ELR (cell line): Measurements from ENCODE around the gene C2CD2L.
"Not testable (repeated sequence)": the region's sequence is repeated elsewhere in the genome, so short reads cannot be mapped to it uniquely, and the experiment has no call there.

Experiments
- DNase-seq: peaks from one replicate; pipeline ENCODE4 v3.0.0-alpha.2; 2015; ENCODE audit warnings: low read depth

Gene C2CD2L

GRCh38 chr11:119115484-119116234 is 8.5 kb downstream of the C2CD2L start:
- no peak for DNase-seq

DNA sequence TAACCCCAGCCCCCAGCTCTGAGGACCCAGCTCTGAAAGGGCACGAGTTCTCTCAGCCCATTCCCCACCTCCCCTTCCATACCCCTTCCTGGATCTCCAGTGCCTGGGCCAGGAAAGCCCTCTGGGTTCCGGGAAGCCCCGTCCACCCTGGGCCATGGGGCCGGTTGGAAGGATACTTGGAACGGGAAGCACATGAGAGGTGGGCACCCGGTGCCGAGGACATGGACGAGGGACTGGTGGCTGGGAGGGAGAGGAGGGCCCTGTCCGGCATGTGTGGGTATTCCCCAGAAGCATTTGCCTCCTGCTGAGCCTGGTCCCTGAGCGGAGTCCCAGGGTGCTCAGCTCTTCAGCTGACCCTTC is 9.1 kb downstream of the C2CD2L start:
- DNase-seq, result no peak

GRCh38 chr11:119116601-119117000 is 9.5 kb downstream of the C2CD2L start:
- DNase-seq, result no peak

GRCh38 chr11:119117004-119117706 is 10.0 kb downstream of the C2CD2L start:
- DNase-seq, result no peak

- DNase-seq, result no peak
Observed at GRCh38 chr11:119118227-119118626, 11.1 kb downstream of the C2CD2L start.

DNA sequence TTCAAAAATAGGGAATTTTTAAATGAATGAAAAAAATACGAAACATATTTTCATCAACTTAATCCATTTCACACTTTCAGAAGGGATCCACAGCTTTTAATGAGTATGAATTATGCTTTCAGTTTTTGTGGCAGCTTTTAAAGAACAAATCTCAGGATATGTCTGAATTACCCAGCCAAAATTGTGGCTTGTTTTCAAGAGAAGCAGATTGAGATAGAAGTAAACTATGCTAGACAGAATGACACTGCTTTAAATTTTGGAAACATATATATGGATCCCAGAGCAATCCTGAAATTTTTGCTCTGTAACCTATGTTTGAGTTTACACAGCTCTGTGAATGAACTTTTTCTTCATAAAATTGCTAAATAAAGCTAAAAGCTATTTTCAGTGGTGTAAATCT is 11.8 kb downstream of the C2CD2L start:
- no peak for DNase-seq

DNA sequence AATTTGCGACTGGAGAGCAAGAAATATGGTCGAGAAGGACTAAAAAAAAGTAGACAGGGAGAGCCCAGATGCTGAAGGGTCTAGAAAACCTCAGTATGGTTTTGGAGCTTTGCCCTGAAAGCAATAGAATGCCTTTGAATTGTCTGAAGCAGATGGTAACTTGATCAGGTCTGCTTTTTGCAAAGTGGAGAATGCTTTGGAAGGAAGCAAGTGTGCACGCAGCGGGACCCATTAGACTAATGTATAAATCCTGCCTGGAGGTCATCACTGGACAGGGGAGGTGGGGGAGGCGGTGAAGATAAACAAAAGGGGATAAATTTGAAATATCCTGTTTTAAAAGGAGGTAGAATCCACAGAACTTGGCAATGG is 13.5 kb downstream of the C2CD2L start:
- DNase-seq, result peak; percentile 41

- DNase-seq, result peak; percentile 99
Observed at GRCh38 chr11:119121008-119121810, 14.1 kb downstream of the C2CD2L start, which contains the start of gene HINFP. Gene HINFP, plus strand, starts transcription at chr11:119121580. Its CDS starts 5,365 bp downstream, at chr11:119126945.

GRCh38 chr11:119121811-119122124 is 14.6 kb downstream of the C2CD2L start:
- DNase-seq, result no peak

DNA sequence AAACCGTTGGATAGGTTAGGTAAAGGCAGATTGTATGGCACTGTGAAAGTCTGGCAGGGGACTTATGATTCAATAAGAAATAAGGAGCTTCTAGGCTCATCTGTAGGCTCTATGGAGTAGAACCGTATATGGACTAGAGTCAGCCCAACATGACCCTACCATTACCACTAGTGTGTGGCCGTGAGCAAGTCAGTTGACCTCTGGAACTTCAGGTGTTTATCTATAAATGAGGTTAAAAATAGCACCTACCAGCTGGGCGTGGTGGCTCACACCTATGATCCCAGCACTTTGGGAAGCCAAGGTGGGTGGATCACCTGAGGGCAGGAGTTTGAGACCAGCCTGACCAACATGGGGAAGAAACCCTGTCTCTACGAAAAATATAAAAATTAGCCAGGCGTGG is 18.7 kb downstream of the C2CD2L start:
- DNase-seq, result no peak

DNA sequence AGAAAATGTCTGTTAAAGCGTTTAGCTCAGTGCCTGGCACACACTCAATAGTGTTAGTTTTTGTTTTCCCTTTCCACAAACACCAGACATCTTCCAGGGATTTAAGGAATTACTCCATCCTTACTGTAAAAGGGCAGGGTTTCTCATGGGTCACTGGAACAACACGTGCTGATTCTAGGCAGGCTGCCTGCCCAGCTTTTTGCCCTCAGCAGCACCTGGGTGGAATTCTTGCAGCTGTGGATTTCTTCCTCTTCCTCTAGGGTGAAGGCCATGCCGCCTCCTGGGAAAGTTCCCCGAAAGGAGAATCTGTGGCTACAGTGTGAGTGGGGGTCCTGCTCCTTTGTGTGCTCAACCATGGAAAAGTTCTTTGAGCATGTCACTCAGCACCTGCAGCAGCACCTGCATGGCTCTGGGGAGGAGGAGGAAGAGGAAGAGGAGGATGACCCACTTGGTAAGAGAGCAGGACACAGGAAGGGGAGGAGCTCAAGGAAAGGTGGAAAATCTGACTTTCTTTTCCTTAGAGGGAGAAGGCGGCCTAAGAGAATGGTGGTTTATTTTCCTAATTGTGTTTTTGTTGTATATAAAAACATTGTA is 19.6 kb downstream of the C2CD2L start:
- no peak for DNase-seq

- DNase-seq, result peak; percentile 46
Observed at GRCh38 chr11:119130662-119131061, 23.5 kb downstream of the C2CD2L start.

DNA sequence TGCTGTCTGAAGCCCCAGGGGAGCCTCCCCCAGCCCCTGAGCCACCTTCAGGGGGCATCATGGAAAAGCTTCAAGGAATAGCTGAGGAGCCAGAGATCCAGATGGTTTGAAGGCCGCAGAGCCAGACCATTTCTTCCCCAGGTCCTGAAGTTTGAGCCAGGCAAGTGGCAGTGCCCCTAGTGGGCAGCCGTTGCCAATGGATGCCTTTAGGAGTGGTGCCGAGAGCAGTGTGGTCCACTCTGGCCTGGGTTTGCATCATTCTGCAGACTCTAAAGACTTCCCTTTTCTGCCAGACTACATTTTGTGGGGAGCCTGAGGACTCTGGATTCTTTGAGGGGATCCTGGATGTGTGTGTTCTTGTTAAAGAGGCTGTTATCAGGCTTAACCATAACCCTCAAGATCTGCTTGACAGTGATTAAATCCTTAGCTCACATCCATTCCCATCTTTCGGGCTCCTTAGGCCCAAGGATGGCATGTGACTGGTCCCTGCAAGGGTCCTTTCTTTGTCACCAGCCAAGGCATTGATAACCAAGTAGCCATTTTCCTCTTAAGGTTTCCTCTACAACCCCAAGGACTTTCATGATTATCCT is 27.3 kb downstream of the C2CD2L start:
- peak; percentile 35 for DNase-seq

- not testable (repeated sequence) for DNase-seq
Observed at GRCh38 chr11:119139276-119139675, 32.1 kb downstream of the C2CD2L start.

DNA sequence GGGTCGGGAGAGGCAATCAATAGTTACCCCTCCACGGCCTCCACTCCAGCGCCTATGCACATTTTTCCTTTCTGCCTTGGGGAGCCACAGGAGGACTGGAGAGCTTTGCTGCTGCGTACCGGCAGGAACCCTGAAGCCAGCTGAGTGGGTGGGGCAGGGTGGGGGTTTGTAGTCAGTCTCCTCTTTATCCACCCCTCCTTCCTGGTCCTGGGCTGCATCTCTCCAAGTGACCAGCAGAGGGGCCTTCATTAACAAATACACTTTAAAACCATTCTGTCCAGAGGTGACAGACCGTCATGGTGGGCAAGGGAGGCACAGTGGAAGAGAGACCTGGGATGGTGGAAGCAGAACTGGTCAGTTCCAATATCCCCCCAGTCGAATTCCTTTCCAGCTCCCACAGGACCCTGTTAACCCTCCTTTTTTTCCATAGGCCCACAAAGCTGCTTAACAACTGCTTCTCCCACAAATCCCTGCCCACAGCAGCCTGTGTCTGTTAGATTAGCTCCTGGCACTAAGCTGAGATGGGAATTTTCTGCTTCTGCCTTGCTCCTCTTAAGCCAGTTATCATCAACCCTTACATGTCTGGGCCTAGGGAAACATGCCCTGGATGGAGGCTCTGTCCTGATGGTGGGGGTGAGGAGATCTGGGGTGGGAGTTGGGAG is 37.8 kb downstream of the C2CD2L start:
- peak; percentile 85 for DNase-seq

DNA sequence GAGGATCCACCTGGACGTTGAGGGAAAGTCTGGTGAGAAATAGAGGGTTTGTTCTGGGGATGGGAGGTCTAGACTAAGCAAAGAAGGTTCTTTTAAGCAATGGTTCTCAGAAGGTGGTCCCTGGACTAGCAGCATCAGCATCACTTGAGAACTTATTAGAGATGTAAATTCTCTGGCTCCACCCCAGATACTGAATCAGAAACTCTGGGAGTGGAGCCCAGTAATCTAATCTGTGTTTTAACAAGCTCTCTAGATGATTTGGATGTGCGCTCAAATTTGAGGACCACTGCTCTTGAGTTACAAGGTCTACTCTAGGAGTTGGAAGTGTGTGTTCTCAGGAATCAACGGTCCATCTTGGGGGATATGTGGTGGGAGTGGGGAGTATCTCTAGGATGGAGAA is 38.4 kb downstream of the C2CD2L start:
- no peak for DNase-seq

DNA sequence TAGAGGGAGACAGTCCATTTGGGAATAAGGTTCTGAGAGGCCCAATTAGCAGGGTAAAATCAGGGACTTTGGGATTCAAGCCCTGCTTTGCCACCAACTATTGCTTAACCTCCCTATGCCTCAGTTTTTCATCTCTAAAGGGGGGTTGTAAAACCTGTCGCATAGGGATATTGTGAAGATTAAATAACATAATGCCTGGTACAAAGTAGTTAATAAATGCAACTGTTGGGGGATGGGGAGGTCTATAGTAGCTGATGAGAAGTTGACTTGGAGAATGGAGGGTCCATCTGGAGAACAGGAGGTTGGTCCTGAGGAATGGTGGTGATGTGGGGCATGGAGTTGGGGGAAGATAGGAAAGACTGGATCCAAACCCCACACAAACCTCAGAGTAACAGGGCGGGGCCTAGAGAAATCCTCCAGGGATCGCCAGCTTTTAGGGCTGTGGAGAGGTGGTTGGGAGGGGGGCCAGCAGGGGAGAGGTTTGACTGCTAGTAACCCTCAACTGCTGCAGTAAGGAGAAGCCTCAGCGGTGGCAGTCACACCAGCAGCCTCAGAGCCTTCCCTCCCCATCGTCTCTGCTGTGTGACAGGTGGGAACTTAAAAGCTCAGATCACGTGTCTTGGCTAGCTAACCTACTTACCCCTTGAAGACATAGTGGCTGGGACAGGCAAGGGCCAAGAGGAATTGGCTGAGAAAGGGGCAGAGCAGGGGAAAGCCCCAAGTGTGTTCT is 40.6 kb downstream of the C2CD2L start:
- DNase-seq, result no peak

- no peak for DNase-seq
Observed at GRCh38 chr11:119148720-119149017, 41.5 kb downstream of the C2CD2L start.

- DNase-seq, result peak; percentile 27
Observed at GRCh38 chr11:119149018-119149785, 42.1 kb downstream of the C2CD2L start, which contains the start of gene ABCG4. Gene ABCG4, plus strand, starts transcription at chr11:119149052. Its CDS starts 914 bp downstream, at chr11:119149966.

GRCh38 chr11:119149786-119150275 is 42.7 kb downstream of the C2CD2L start:
- no peak for DNase-seq
